Activated effector memory CD4-positive, alpha-beta T cell treated with Interleukin-2 at 50 U/mL for 16 hours (primary cell): Measurements from ENCODE around the gene TCTN3.
A peak's percentile ranks its signal among the peaks of the same experiment; 100 is the strongest.
"Not testable (repeated sequence)": the region's sequence is repeated elsewhere in the genome, so short reads cannot be mapped to it uniquely, and the experiment has no call there.

ENCODE experiments used
- DNase-seq: peaks from one replicate; pipeline ENCODE4 v3.0.0-alpha.2; 2020

The TCTN3 gene

DNA sequence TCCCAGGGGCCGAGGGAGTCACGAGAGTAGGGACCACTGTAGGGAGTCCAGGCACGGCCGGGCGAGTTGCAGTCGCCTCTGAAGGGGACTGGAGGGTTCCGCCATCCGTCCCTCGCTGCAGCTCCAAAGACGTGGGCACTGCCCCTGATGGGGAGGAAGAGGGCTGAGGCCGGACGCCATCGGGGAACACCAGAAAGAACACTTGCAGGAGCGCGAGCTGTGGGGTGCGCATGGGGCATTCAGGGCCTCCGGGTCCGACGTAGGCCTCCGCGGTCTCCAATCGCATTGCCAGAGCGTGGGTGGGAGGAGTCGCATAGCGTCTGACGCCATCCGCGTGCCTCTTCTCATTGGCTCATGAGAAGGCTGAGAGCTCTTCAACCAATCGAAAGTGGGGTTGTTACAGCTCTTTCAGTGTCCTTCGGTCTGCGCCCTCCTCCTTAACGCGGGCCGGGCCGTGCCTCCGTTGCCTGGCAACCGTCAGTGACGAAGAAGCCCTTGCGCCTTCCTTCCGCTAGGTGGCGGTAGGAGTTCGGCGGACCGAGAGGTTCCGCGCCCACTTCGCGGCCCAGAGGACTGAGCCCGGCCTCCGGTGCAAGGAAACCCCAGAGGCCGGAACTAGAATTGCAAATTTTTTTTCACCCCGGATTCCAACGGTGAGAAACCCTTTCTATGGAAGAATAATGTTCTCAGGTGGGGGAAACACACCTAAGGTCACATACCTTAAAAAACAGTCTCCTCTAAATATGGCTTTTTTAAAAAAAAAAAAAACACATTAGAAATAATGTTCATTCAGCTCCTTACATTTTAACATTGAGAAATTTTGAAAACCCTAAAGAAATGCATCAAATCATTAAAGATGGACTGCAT, at the start of gene TCTN3:
Gene TCTN3, minus strand, starts transcription at position 260 of the 867 bp plus-strand sequence. Its CDS starts 28 bp downstream, at position 232.
- peak; percentile 94 for DNase-seq

DNA sequence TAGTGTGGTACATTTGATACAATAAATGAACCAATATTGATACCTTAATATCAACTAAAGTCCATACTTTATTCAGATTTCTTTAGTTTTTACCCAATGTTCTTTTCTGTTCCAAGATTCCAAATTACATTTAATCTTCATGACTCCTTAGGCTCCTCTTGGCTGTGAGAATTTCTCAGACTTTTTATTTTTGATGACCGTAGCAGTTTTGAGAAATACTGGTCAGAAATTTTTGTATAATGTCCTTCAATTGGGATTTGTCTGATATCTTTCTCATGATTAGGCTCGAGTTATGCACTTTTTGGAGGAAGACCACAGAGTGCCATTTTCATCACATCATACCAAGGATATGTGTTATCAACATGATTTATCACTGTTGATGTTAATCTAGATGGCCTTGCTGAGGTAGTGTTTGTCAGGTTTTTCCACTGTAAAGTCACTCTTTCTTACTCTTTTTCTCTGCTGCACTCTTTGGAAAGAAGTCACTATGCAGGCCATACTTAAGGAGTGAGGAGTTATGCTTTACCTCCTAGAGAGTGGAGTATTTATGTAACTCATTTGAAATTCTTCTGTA, 49.3 kb upstream of the TCTN3 start:
- no peak for DNase-seq

GRCh38 chr10:95742485-95742884, 48.8 kb upstream of the TCTN3 start:
- DNase-seq, result no peak

- DNase-seq, result no peak
Observed at GRCh38 chr10:95741807-95742467, 48.2 kb upstream of the TCTN3 start.

DNA sequence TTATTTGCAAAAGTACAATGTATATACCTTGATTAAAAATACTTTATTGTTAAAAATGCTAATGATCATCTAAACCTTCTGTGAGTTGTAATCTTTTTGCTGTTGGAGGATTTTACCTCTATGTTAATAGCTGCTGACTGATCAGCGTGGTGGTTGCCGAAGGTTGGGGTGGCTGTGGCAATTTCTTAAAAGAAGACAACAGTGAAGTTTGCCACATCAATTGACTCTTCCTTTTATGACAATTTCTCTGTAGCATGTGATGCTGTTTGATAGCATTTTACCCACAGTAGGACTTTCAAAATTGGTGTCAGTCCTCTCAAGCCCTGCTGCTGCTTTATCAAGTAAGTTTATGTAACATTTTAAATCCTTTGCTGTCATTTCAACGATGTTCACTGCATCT, 45.3 kb upstream of the TCTN3 start:
- no peak for DNase-seq

- not testable (repeated sequence) for DNase-seq
Observed at GRCh38 chr10:95732907-95733306, 39.2 kb upstream of the TCTN3 start.

GRCh38 chr10:95730233-95730632, 36.5 kb upstream of the TCTN3 start:
- no peak for DNase-seq

GRCh38 chr10:95729323-95730055, 35.8 kb upstream of the TCTN3 start:
- no peak for DNase-seq

GRCh38 chr10:95728526-95728925, 34.8 kb upstream of the TCTN3 start:
- no peak for DNase-seq

GRCh38 chr10:95722496-95722895, 28.8 kb upstream of the TCTN3 start:
- not testable (repeated sequence) for DNase-seq

DNA sequence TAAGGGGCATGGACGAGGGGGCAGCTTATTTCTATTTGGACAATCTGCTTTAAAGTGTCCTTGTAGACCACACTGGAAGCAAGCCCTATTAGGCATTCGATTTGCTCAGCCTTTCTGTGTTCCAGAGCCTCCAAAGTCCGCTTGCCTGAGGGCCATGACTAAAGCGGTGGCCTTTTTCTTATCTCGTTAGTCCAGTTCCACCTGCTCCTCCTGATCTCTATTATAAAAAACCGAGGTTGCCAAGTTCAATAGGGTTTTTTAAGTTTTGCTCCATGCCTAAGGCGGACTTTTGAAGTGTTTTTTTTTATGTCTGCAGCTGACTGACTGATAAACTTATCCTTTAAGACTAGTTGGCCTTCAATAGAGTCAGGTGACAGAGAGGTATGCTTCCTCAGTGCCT, 27.0 kb upstream of the TCTN3 start:
- DNase-seq, result not testable (repeated sequence)

GRCh38 chr10:95716866-95717265, 23.1 kb upstream of the TCTN3 start:
- no peak for DNase-seq

DNA sequence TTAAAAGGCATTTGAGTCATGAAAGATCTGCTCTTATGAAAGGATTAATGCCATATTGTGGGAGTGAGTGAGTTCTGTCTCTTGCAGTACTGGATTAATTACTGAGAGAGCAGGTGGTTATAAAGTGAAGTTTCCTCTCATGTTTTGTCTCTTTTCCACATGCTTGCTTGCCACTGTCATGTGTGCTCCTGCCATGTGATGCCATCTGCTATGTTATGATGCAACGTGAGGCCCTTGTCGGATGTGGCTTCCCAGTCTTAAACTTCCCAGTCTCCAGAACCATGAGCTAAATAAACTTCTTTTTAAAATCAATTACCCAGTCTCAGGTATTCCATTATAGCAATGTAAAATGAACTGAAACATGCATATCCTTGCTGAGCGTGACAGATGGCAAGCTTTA, 22.7 kb upstream of the TCTN3 start:
- no peak for DNase-seq

DNA sequence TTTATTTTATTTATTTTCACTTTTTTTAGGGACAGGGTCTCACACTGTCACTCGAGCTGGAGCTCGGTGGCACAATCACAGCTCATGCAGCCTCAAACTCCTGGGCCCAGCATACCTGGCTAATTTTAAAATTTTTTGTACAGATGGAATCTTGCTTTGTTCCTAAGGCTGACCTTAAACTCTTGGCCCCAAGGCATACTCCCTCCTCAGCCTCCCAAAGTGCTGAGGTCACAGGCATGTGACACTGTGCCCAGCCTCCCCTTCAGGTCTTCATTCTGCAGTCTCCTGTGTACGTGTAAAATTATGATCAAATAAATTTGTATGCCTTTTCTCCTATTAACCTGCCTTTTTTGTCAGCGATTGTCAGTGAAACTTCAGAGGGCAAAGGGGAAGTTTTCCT, 17.8 kb upstream of the TCTN3 start:
- DNase-seq, result no peak

GRCh38 chr10:95706990-95707389, 13.3 kb upstream of the TCTN3 start:
- DNase-seq, result no peak

DNA sequence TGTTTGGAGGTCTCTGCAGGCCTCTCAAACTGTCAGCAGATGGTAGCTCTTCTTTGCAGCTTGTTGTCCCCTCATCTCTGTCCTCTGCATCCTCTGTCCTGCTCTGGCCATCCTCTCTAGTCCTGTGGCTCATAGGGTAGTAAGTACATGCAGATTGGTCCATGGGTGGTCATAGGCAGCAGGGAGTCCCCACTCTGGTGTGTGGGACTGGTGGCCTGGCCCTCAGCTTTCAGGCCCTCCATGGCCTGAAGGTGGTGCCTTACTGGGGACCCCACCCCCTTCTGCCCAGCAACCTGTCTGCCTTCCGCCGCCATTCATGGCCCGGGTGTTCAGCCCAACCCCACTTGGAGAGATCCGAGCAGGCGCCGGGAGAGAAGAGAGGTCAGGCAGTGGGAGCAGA, 12.8 kb upstream of the TCTN3 start:
- DNase-seq, result no peak

- no peak for DNase-seq
Observed at GRCh38 chr10:95698415-95698814, 4.7 kb upstream of the TCTN3 start.

GRCh38 chr10:95697429-95697828, 3.7 kb upstream of the TCTN3 start:
- DNase-seq, result no peak

GRCh38 chr10:95694665-95695064, 938 bp upstream of the TCTN3 start:
- no peak for DNase-seq

GRCh38 chr10:95693071-95693667, 558 bp downstream of the TCTN3 start:
- DNase-seq, result no peak

GRCh38 chr10:95691281-95691680, 2.4 kb downstream of the TCTN3 start:
- DNase-seq, result no peak

DNA sequence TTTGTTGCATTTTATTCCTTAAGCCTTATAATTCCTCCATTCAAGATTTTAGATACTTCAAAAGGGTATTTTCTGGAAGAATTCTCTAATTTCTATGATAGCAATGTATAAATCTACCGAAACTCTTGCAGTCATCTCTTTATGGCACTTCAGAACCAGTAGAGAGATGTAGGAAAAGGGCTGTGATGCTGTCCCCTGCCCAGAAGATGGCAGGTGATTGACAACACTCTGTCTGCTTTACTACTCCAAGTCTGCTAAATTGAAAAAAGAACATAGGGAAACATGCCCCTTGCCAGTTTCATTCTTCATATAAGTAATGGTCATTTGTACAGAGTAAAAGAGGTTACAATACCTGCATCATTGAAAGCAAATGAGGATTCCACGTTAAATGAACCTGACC, 5.1 kb downstream of the TCTN3 start:
- DNase-seq, result no peak

- no peak for DNase-seq
Observed at GRCh38 chr10:95683966-95684365, 9.8 kb downstream of the TCTN3 start.
